H9 (cell line): Measurements from ENCODE around the gene CWC22. TPM values are rescaled to one million over a fixed set of nuclear protein-coding genes. Genes with fewer than 3 reads are reported as not detected.

Experiments used
- DNase-seq: peaks from one replicate; pipeline ENCODE4 v3.0.0-alpha.2; 2017
- H2AFZ ChIP-seq: one replicate; pipeline ENCODE4 v1.6.1; 2013; ENCODE audit warnings: mild to moderate bottlenecking, low read length, control low read depth, moderate library complexity
- H2AK5ac ChIP-seq: 2 replicates; pipeline ENCODE4 v1.6.1; 2013; ENCODE audit warnings: low read length, control low read depth, mixed read lengths; ENCODE audit not compliant: insufficient read length
- H2BK120ac ChIP-seq: one replicate; pipeline ENCODE4 v1.6.1; 2013; ENCODE audit warnings: low read depth, mild to moderate bottlenecking, low read length, control low read depth, inconsistent platforms; ENCODE audit not compliant: poor library complexity, severe bottlenecking
- H2BK12ac ChIP-seq: 2 replicates; pipeline ENCODE4 v1.6.1; 2013; ENCODE audit warnings: low read length, control low read depth, mixed read lengths, low read depth; ENCODE audit not compliant: insufficient read length
- H2BK15ac ChIP-seq: 2 replicates; pipeline ENCODE4 v1.6.1; 2013; ENCODE audit warnings: low read depth, low read length, control low read depth
- H2BK20ac ChIP-seq: one replicate; pipeline ENCODE4 v1.6.1; 2013; ENCODE audit warnings: low read depth, mild to moderate bottlenecking, low read length, control low read depth, inconsistent platforms; ENCODE audit not compliant: poor library complexity, severe bottlenecking
- H2BK5ac ChIP-seq: 2 replicates; pipeline ENCODE4 v1.6.1; 2013; ENCODE audit warnings: low read length, control low read depth, mixed read lengths; ENCODE audit not compliant: insufficient read length
- H3K14ac ChIP-seq: 2 replicates; pipeline ENCODE4 v1.6.1; 2013; ENCODE audit warnings: low read length, control low read depth; ENCODE audit not compliant: insufficient read depth
- H3K18ac ChIP-seq: 2 replicates; pipeline ENCODE4 v1.6.1; 2013; ENCODE audit warnings: low read depth, mild to moderate bottlenecking, mixed read lengths, low read length, control low read depth; ENCODE audit not compliant: insufficient read length
- H3K23ac ChIP-seq: 2 replicates; pipeline ENCODE4 v1.6.1; 2013; ENCODE audit warnings: low read length, control low read depth, mixed read lengths, low read depth; ENCODE audit not compliant: insufficient read length
- H3K23me2 ChIP-seq: 2 replicates; pipeline ENCODE4 v1.6.1; 2013; ENCODE audit warnings: low read depth, mild to moderate bottlenecking, mixed read lengths, low read length, control low read depth; ENCODE audit not compliant: insufficient read length, poor library complexity, severe bottlenecking
- H3K27ac ChIP-seq: 2 replicates; pipeline ENCODE4 v1.5.1; 2013; ENCODE audit warnings: low read length, control low read depth, mixed read lengths, low read depth; ENCODE audit not compliant: insufficient read length
- H3K27me3 ChIP-seq: 2 replicates; pipeline ENCODE4 v1.6.1; 2013; ENCODE audit warnings: low read length, control low read depth, inconsistent platforms; ENCODE audit not compliant: insufficient read depth
- H3K4ac ChIP-seq: 2 replicates; pipeline ENCODE4 v1.6.1; 2013; ENCODE audit warnings: low read depth, mild to moderate bottlenecking, control low read depth, inconsistent platforms, low read length, moderate library complexity
- H3K4me1 ChIP-seq: 2 replicates; pipeline ENCODE4 v1.6.1; 2013; ENCODE audit warnings: low read length, control low read depth, inconsistent platforms; ENCODE audit not compliant: insufficient read depth
- H3K4me2 ChIP-seq: 2 replicates; pipeline ENCODE4 v1.6.1; 2013; ENCODE audit warnings: low read length, control low read depth, mixed read lengths; ENCODE audit not compliant: insufficient read length, insufficient read depth
- H3K56ac ChIP-seq: 2 replicates; pipeline ENCODE4 v1.6.1; 2013; ENCODE audit warnings: low read depth, mild to moderate bottlenecking, mixed read lengths, low read length, control low read depth; ENCODE audit not compliant: insufficient read length
- H3K79me1 ChIP-seq: 2 replicates; pipeline ENCODE4 v1.6.1; 2013; ENCODE audit warnings: low read depth, mild to moderate bottlenecking, moderate library complexity, low read length, control low read depth, inconsistent platforms; ENCODE audit not compliant: insufficient read depth, poor library complexity, severe bottlenecking
- H3K79me2 ChIP-seq: 2 replicates; pipeline ENCODE4 v1.6.1; 2013; ENCODE audit warnings: low read length, control low read depth, inconsistent platforms; ENCODE audit not compliant: insufficient read depth
- H3K9ac ChIP-seq: 2 replicates; pipeline ENCODE4 v1.6.1; 2013; ENCODE audit warnings: low read length, control low read depth, mixed read lengths; ENCODE audit not compliant: insufficient read length; ENCODE audit errors: extremely low read depth
- H3K9me3 ChIP-seq: one replicate; pipeline ENCODE4 v1.6.1; 2013; ENCODE audit warnings: low read depth, low read length, inconsistent platforms; ENCODE audit not compliant: control insufficient read depth
- H3T11ph ChIP-seq: one replicate; pipeline ENCODE4 v1.6.1; 2013; ENCODE audit warnings: mild to moderate bottlenecking, low read length, control low read depth, inconsistent platforms
- H4K20me1 ChIP-seq: one replicate; pipeline ENCODE4 v1.6.1; 2013; ENCODE audit not compliant: control insufficient read depth, insufficient read length, insufficient read depth
- H4K5ac ChIP-seq: 2 replicates; pipeline ENCODE4 v1.6.1; 2013; ENCODE audit warnings: low read depth, mild to moderate bottlenecking, mixed read lengths, low read length, control low read depth; ENCODE audit not compliant: insufficient read length
- H4K8ac ChIP-seq: replicated peaks from 2 replicates; pipeline ENCODE4 v1.6.1; 2013; ENCODE audit warnings: low read length, control low read depth, mixed read lengths, low read depth; ENCODE audit not compliant: insufficient read length
- H4K91ac ChIP-seq: 2 replicates; pipeline ENCODE4 v1.6.1; 2013; ENCODE audit warnings: low read depth, mild to moderate bottlenecking, moderate library complexity, mixed read lengths, low read length, control low read depth; ENCODE audit not compliant: insufficient read length
- H3K27ac Mint-ChIP-seq, 3 experiments: 2 replicates in 2 of 3; 3 replicates in 1 of 3; pipeline ENCODE4 v1.8.0; 2020 to 2021; ENCODE audit warnings: mixed read lengths in 3 of 3, mild to moderate bottlenecking in 1 of 3, moderate library complexity in 1 of 3
- H3K27me3 Mint-ChIP-seq: 2 replicates; pipeline ENCODE4 v1.8.0; 2021; ENCODE audit warnings: low read depth, mild to moderate bottlenecking, moderate library complexity, mixed read lengths
- H3K36me3 Mint-ChIP-seq, 3 experiments: 2 replicates in 2 of 3; 3 replicates in 1 of 3; pipeline ENCODE4 v1.8.0; 2020 to 2021; ENCODE audit warnings: low read depth in 3 of 3, mixed read lengths in 3 of 3; ENCODE audit not compliant: insufficient read depth in 1 of 3
- H3K4me1 Mint-ChIP-seq, 2 experiments: 2 replicates each; pipeline ENCODE4 v1.8.0; 2020; ENCODE audit warnings: mixed read lengths in 2 of 2
- H3K4me3 Mint-ChIP-seq, 2 experiments: 2 replicates in 1 of 2; 3 replicates in 1 of 2; pipeline ENCODE4 v1.8.0; 2020 to 2021; ENCODE audit warnings: mild to moderate bottlenecking in 2 of 2, mixed read lengths in 2 of 2, moderate library complexity in 1 of 2
- H3K9me3 Mint-ChIP-seq, 2 experiments: 2 replicates in 1 of 2; 3 replicates in 1 of 2; pipeline ENCODE4 v1.8.0; 2020; ENCODE audit warnings: mild to moderate bottlenecking in 2 of 2, mixed read lengths in 2 of 2, moderate library complexity in 1 of 2
- WGBS: extraction: QIAGEN DNeasy Blood & Tissue Kit; methylation state at CpG from one replicate; pipeline ENCODE4 v1.1.7; 2013; ENCODE audit warnings: missing lambda C conversion rate, low lambda C conversion rate, mixed read lengths; ENCODE audit not compliant: insufficient read length; ENCODE audit errors: extremely low coverage; 5-methylcytosine and 5-hydroxymethylcytosine counted together
- total RNA-seq: library from RNA; stranded (reverse); gene quantifications from 2 replicates; pipeline ENCODE4 v1.2.1, GENCODE V29; 2021
- TF ChIP-seq, protein P1 (sequence below): fragments of 200-600 bp; sonication (generic); conservative IDR thresholded peaks from 3 replicates; pipeline ENCODE4 v1.8.0; 2021; ENCODE audit warnings: antibody characterized with exemption, mild to moderate bottlenecking

The CWC22 gene
- total RNA-seq, 1 experiment from 2014 or later = 43.4 TPM

DNA sequence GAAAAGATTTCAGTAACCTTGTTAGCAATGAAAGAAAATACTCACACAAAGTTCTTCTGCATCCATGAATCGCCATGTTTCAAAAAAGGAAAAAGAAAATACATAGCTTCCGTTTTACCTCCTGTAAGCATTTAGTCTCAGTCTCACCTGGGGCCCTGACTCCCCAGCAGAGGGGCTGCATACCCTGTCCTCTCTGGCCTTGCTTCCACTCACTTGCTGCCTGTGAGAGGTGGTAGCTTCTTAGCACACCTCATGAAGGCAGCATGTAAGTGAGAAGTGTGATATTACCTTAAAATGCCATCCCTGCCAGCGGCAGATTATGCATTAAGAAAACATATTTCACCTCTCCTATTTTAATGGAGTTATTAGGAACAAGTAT is 96.4 kb downstream of the CWC22 start:
- Histone ChIP-seq H3K56ac (no peak overlapping the region), H2AK5ac (no peak overlapping the region), H3K4ac (no peak overlapping the region), H3K4me1 (peaks cover 7% of the 10 kb centered on the region; the same call in 1 of the 2 replicates), H4K5ac (no peak overlapping the region), H3K79me2 (no peaks in the 10 kb centered on the region), H2BK120ac (no peak overlapping the region), H3K23me2 (no peaks in the 10 kb centered on the region), H4K91ac (no peak overlapping the region), H3K27ac (no peak overlapping the region), H3K4me2 (no peak overlapping the region), H3K27me3 (no peaks in the 10 kb centered on the region), H2AFZ (no peak overlapping the region), H3K9me3 (no peaks in the 10 kb centered on the region), H3K79me1 (no peaks in the 10 kb centered on the region), H3K18ac (no peak overlapping the region), H3K14ac (no peak overlapping the region), H2BK5ac (no peak overlapping the region), H3K23ac (no peak overlapping the region), H3T11ph (no peak overlapping the region), H4K8ac (no peak overlapping the region), H2BK20ac (no peak overlapping the region), H2BK12ac (no peak overlapping the region), H2BK15ac (no peak overlapping the region), H3K9ac (no peak overlapping the region), H4K20me1 (no peaks in the 10 kb centered on the region)
- Mint-ChIP-seq H3K4me1 (peaks cover 15 to 18% of the 10 kb centered on the region in 2 experiments), H3K27ac (no peak overlapping the region), H3K4me3 (no peak overlapping the region), H3K36me3 (no peaks in the 10 kb centered on the region), H3K9me3 (no peaks in the 10 kb centered on the region), H3K27me3 (no peaks in the 10 kb centered on the region)
- TF ChIP-seq, protein P1, sequence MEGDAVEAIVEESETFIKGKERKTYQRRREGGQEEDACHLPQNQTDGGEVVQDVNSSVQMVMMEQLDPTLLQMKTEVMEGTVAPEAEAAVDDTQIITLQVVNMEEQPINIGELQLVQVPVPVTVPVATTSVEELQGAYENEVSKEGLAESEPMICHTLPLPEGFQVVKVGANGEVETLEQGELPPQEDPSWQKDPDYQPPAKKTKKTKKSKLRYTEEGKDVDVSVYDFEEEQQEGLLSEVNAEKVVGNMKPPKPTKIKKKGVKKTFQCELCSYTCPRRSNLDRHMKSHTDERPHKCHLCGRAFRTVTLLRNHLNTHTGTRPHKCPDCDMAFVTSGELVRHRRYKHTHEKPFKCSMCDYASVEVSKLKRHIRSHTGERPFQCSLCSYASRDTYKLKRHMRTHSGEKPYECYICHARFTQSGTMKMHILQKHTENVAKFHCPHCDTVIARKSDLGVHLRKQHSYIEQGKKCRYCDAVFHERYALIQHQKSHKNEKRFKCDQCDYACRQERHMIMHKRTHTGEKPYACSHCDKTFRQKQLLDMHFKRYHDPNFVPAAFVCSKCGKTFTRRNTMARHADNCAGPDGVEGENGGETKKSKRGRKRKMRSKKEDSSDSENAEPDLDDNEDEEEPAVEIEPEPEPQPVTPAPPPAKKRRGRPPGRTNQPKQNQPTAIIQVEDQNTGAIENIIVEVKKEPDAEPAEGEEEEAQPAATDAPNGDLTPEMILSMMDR = peak; percentile 21; the same call in 1 of the 3 replicates
- no CpG with 5 or more reads among the region's 3 CpGs for WGBS
- DNase-seq = peak; percentile 31
